Naive thymus-derived CD4-positive, alpha-beta T cell (primary cell): ENCODE results near the gene THBS1. TPM values are rescaled to one million over a fixed set of nuclear protein-coding genes. Genes with fewer than 3 reads are reported as not detected.

Experiments used
- ATAC-seq: fragments of 150-1000 bp; cut with Tn5 transposase; 2 replicates; pipeline ENCODE4 v1.10.0; 2021; ENCODE audit warnings: mild to moderate bottlenecking, moderate library complexity
- CTCF ChIA-PET: fragments of 350-600 bp; sonication (Branson Sonifier 250); formaldehyde crosslinking; loops from one replicate; lab custom pipeline; 2021; ENCODE audit warnings: antibody characterized with exemption; lab: Charles Lee
- POLR2A ChIA-PET: fragments of 350-600 bp; sonication (Branson Sonifier 250); formaldehyde crosslinking; loops from one replicate; lab custom pipeline; 2021; ENCODE audit warnings: antibody characterized with exemption, inconsistent platforms; lab: Charles Lee
- DNase-seq, 9 donors: peaks; one replicate each; pipeline versions ENCODE4 v3.0.0 to v3.0.0-alpha.2; 2020 to 2022; ENCODE audit warnings: mixed read lengths in 1 of 9
- H3K27ac ChIP-seq: one replicate; pipeline ENCODE4 v1.7.0; 2013; ENCODE audit warnings: mild to moderate bottlenecking, low read depth, low read length, moderate library complexity
- H3K27me3 ChIP-seq, 2 donors: one replicate each; pipeline ENCODE4 v1.7.0; 2013; ENCODE audit warnings: low read length in 2 of 2, mild to moderate bottlenecking in 2 of 2, moderate library complexity in 2 of 2; ENCODE audit not compliant: control insufficient read depth in 2 of 2, insufficient read depth in 2 of 2
- H3K36me3 ChIP-seq, 3 experiments: 1 replicate in 2 of 3; 2 replicates in 1 of 3; pipeline ENCODE4 v1.7.0; 2013; ENCODE audit warnings: low read length in 3 of 3, mild to moderate bottlenecking in 3 of 3, moderate library complexity in 1 of 3; ENCODE audit not compliant: insufficient read depth in 3 of 3, control insufficient read depth in 2 of 3
- H3K4me1 ChIP-seq, 2 donors: one replicate each; pipeline ENCODE4 v1.7.0; 2013; ENCODE audit warnings: low read length in 2 of 2, mild to moderate bottlenecking in 2 of 2, moderate library complexity in 1 of 2; ENCODE audit not compliant: control insufficient read depth in 2 of 2, insufficient read depth in 2 of 2
- H3K4me3 ChIP-seq: 2 replicates; pipeline ENCODE4 v1.7.0; 2013; ENCODE audit warnings: mild to moderate bottlenecking, low read length
- H3K9me3 ChIP-seq, 3 experiments: 1 replicate in 2 of 3; 2 replicates in 1 of 3; pipeline ENCODE4 v1.7.0; 2013; ENCODE audit warnings: low read length in 3 of 3; ENCODE audit not compliant: control insufficient read depth in 2 of 3
- H3K27ac Mint-ChIP-seq, 9 donors: one replicate each; pipeline ENCODE4 v1.8.0; 2020 to 2022; ENCODE audit warnings: mixed read lengths in 9 of 9, mild to moderate bottlenecking in 8 of 9, moderate library complexity in 5 of 9, inconsistent platforms in 2 of 9
- H3K27me3 Mint-ChIP-seq, 5 donors: one replicate each; pipeline ENCODE4 v1.8.0; 2021 to 2022; ENCODE audit warnings: mixed read lengths in 5 of 5, mild to moderate bottlenecking in 1 of 5
- H3K36me3 Mint-ChIP-seq, 5 donors: one replicate each; pipeline ENCODE4 v1.8.0; 2020 to 2022; ENCODE audit warnings: mixed read lengths in 5 of 5, mild to moderate bottlenecking in 3 of 5, inconsistent platforms in 1 of 5
- H3K4me1 Mint-ChIP-seq, 7 donors: one replicate each; pipeline ENCODE4 v1.8.0; 2020 to 2022; ENCODE audit warnings: mixed read lengths in 7 of 7, mild to moderate bottlenecking in 3 of 7, inconsistent platforms in 1 of 7
- H3K4me3 Mint-ChIP-seq, 10 donors: one replicate each; pipeline ENCODE4 v1.8.0; 2020 to 2022; ENCODE audit warnings: mild to moderate bottlenecking in 10 of 10, mixed read lengths in 10 of 10, moderate library complexity in 6 of 10, inconsistent platforms in 2 of 10
- H3K9me3 Mint-ChIP-seq, 11 donors: one replicate each; pipeline ENCODE4 v1.8.0; 2020 to 2022; ENCODE audit warnings: mixed read lengths in 11 of 11, mild to moderate bottlenecking in 4 of 11, inconsistent platforms in 1 of 11, moderate library complexity in 1 of 11
- intact Hi-C, 2 donors: fragments of 100-400 bp; cut with micrococcal nuclease; formaldehyde crosslinking; loops; one replicate each; pipeline ENCODE4 v1.15.1; 2023
- polyA plus RNA-seq, 2 donors: library from polyadenylated mRNA; unstranded; fragments of 300-500 nt; fragmentation: Illumina TruSeq; gene quantifications; one replicate each; pipeline ENCODE4 v1.2.3, GENCODE V29; 2021
- total RNA-seq, 6 experiments: library from RNA in 5 of 6; stranded (reverse) in 5 of 6; gene quantifications; 1 replicate in 5 of 6; 2 replicates in 1 of 6; pipeline ENCODE4 v1.2.3 and lab custom pipeline; 2021 to 2026

The THBS1 gene
- total and polyA plus RNA-seq, 7 experiments from 2014 or later: 1.3 to 68.4 (median 8.5) TPM; not detected in 2

- Mint-ChIP-seq H3K36me3 (no peaks in the 10 kb centered on the region), H3K27ac (no peak overlapping the region), H3K4me3 (no peak overlapping the region), H3K4me1 (peaks cover 0 to 24% (median 4%) of the 10 kb centered on the region in 7 donors), H3K9me3 (peaks cover 0 to under 1% (median 0%) of the 10 kb centered on the region in 11 donors), H3K27me3 (peaks cover 4 to 37% (median 27%) of the 10 kb centered on the region in 5 donors)
- Histone ChIP-seq H3K4me3 (no peak overlapping the region), H3K9me3 (no peaks in the 10 kb centered on the region), H3K27me3 (no peaks in the 10 kb centered on the region), H3K27ac (no peak overlapping the region), H3K4me1 (peaks cover 0 to 5% of the 10 kb centered on the region in 2 donors), H3K36me3 (no peaks in the 10 kb centered on the region)
- intact Hi-C loops: loop anchor here in 1 of 2 donors (10.0 kb wide), 1 partner anchor 1142 kb away; no protein-coding TSS in a partner anchor
- POLR2A ChIA-PET: no interaction called here
- DNase-seq (no peak), ATAC-seq (no peak)
- CTCF ChIA-PET: no interaction called here
Measured at GRCh38 chr15:39586387-39587095, 5.7 kb downstream of the THBS1 start.

- Mint-ChIP-seq H3K9me3 (no peaks in the 10 kb centered on the region), H3K4me3 (no peak overlapping the region), H3K4me1 (peaks cover 0 to 18% (median 0%) of the 10 kb centered on the region in 7 donors), H3K36me3 (no peaks in the 10 kb centered on the region), H3K27me3 (peaks cover 0 to 30% (median 20%) of the 10 kb centered on the region in 5 donors), H3K27ac (no peak overlapping the region)
- H3K4me3 ChIP-seq: no peak overlapping the region
- ATAC-seq (no peak), DNase-seq (no peak)
- intact Hi-C loops: loop anchor here in 1 of 2 donors (10.0 kb wide), 1 partner anchor 1142 kb away; no protein-coding TSS in a partner anchor
- H3K4me1 ChIP-seq: peaks cover 0 to 5% of the 10 kb centered on the region in 2 donors
- no peaks in the 10 kb centered on the region for H3K27me3 ChIP-seq
- ChIA-PET POLR2A (no interaction called here), CTCF (no interaction called here)
- no peaks in the 10 kb centered on the region for H3K36me3 ChIP-seq
- H3K27ac ChIP-seq: no peak overlapping the region
- no peaks in the 10 kb centered on the region for H3K9me3 ChIP-seq
Measured at GRCh38 chr15:39587096-39587721, 6.3 kb downstream of the THBS1 start.

- intact Hi-C loops: loop anchor here in 1 of 2 donors (10.0 kb wide), 1 partner anchor 1143 kb away; no protein-coding TSS in a partner anchor
Measured at GRCh38 chr15:39587731-39588530, 7.1 kb downstream of the THBS1 start.

GRCh38 chr15:39588531-39589192, 7.8 kb downstream of the THBS1 start:
- intact Hi-C loops: loop anchor here in 1 of 2 donors (10.0 kb wide), 1 partner anchor 1144 kb away; no protein-coding TSS in a partner anchor
- H3K4me3 Mint-ChIP-seq: no peak overlapping the region

More at GRCh38 chr15:39587731-39588530, 7.1 kb downstream of the THBS1 start:
- peaks cover 0 to 16% (median 0%) of the 10 kb centered on the region in 7 donors for H3K4me1 Mint-ChIP-seq
- H3K27ac Mint-ChIP-seq: no peak overlapping the region
- peaks cover 0 to 29% (median 17%) of the 10 kb centered on the region in 5 donors for H3K27me3 Mint-ChIP-seq
- no peaks in the 10 kb centered on the region for H3K9me3 ChIP-seq
- DNase-seq (no peak), ATAC-seq (no peak)
- H3K27ac ChIP-seq: no peak overlapping the region
- no peak overlapping the region for H3K4me3 Mint-ChIP-seq
- H3K9me3 Mint-ChIP-seq: no peaks in the 10 kb centered on the region
- no peaks in the 10 kb centered on the region for H3K36me3 Mint-ChIP-seq
- no peaks in the 10 kb centered on the region for H3K27me3 ChIP-seq
- ChIA-PET CTCF (no interaction called here), POLR2A (no interaction called here)
- peaks cover 0 to 2% of the 10 kb centered on the region in 2 donors for H3K4me1 ChIP-seq
- no peak overlapping the region for H3K4me3 ChIP-seq
- no peaks in the 10 kb centered on the region for H3K36me3 ChIP-seq

GRCh38 chr15:39589193-39589814, 8.4 kb downstream of the THBS1 start:
- Histone ChIP-seq H3K4me3 (no peak overlapping the region), H3K36me3 (no peaks in the 10 kb centered on the region), H3K27ac (no peak overlapping the region), H3K9me3 (no peaks in the 10 kb centered on the region), H3K27me3 (no peaks in the 10 kb centered on the region), H3K4me1 (no peaks in the 10 kb centered on the region)
- Mint-ChIP-seq H3K27ac (no peak overlapping the region), H3K4me3 (no peak overlapping the region), H3K27me3 (peaks cover 0 to 22% (median 6%) of the 10 kb centered on the region in 5 donors), H3K36me3 (peaks cover 0 to 2% (median 0%) of the 10 kb centered on the region in 5 donors), H3K9me3 (no peaks in the 10 kb centered on the region), H3K4me1 (peaks cover 0 to 16% (median 0%) of the 10 kb centered on the region in 7 donors)
- DNase-seq (no peak), ATAC-seq (no peak)
- intact Hi-C loops: loop anchor here in 1 of 2 donors (10.0 kb wide), 1 partner anchor 1145 kb away; no protein-coding TSS in a partner anchor
- ChIA-PET CTCF (no interaction called here), POLR2A (no interaction called here)

More at GRCh38 chr15:39588531-39589192, 7.8 kb downstream of the THBS1 start:
- no peaks in the 10 kb centered on the region for H3K4me1 ChIP-seq
- ChIA-PET POLR2A (no interaction called here), CTCF (no interaction called here)
- peaks cover 0 to 11% (median 0%) of the 10 kb centered on the region in 7 donors for H3K4me1 Mint-ChIP-seq
- DNase-seq (no peak), ATAC-seq (no peak)
- no peak overlapping the region for H3K4me3 ChIP-seq
- no peaks in the 10 kb centered on the region for H3K9me3 Mint-ChIP-seq
- H3K9me3 ChIP-seq: no peaks in the 10 kb centered on the region
- no peaks in the 10 kb centered on the region for H3K36me3 Mint-ChIP-seq
- H3K27me3 ChIP-seq: no peaks in the 10 kb centered on the region
- no peaks in the 10 kb centered on the region for H3K36me3 ChIP-seq
- no peak overlapping the region for H3K27ac ChIP-seq
- no peak overlapping the region for H3K27ac Mint-ChIP-seq
- peaks cover 0 to 25% (median 10%) of the 10 kb centered on the region in 5 donors for H3K27me3 Mint-ChIP-seq
